Measurements from ENCODE around the gene ATXN2.
"Not testable (repeated sequence)": the region's sequence is repeated elsewhere in the genome, so short reads cannot be mapped to it uniquely, and the experiment has no call there.

ATXN2 gene

GRCh38 chr12:111570084-111570961 is 28.8 kb downstream of the ATXN2 start:
- DNase-seq, result no peak

DNA sequence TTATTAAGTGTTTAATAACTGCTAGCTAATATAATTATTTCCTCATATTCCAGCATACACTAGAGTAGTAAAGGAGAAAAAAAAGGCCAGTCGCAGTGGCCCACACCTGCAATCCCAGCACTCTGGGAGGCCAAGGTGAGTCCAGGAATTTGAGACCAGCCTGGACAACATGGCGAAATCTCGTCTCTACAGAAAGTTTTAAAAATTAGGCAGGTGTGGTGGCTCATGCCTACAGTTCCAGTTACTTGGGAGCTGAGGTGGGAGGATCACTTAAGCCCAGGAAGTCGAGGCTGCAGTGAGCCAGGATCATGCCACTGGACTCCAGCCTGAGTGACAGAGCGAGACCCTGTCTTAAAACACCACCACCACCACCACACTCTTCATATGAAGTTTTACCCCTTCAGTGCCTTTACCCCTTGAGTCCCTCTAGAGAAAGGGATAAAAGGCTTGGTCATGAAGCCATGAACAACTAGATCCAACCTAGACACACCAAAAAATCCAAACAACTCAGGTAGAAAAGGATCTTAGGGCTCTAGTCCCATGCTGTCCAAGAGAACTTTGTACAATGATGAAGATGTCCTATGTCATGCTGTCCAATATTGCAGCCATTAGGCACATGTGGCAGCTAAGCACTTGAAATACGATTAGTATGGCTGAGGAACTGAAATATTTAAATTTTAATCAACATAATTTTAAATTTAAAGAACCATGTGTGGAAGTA is 29.6 kb downstream of the ATXN2 start:
- DNase-seq, result no peak

DNA sequence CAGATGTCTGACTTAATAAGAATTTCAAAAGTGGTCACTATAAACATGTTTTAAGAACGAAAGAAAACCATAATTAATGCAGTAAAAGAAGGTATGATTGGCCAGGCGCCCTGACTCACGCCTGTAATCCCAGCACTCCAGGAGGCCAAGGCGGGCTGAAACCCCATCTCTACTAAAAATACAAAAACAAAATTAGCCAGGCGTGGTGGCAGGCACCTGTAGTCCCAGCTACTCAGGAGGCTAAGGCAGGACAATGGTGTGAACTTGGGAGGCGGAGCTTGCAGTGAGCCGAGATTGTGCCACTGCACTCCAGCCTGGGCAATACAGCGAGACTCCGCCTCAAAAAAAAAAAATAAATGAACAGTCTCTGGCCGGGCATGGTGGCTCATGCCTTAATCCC is 38.3 kb downstream of the ATXN2 start:
- DNase-seq, result not testable (repeated sequence)

- DNase-seq, result no peak
Measured at GRCh38 chr12:111558107-111558376, 41.1 kb downstream of the ATXN2 start.

DNA sequence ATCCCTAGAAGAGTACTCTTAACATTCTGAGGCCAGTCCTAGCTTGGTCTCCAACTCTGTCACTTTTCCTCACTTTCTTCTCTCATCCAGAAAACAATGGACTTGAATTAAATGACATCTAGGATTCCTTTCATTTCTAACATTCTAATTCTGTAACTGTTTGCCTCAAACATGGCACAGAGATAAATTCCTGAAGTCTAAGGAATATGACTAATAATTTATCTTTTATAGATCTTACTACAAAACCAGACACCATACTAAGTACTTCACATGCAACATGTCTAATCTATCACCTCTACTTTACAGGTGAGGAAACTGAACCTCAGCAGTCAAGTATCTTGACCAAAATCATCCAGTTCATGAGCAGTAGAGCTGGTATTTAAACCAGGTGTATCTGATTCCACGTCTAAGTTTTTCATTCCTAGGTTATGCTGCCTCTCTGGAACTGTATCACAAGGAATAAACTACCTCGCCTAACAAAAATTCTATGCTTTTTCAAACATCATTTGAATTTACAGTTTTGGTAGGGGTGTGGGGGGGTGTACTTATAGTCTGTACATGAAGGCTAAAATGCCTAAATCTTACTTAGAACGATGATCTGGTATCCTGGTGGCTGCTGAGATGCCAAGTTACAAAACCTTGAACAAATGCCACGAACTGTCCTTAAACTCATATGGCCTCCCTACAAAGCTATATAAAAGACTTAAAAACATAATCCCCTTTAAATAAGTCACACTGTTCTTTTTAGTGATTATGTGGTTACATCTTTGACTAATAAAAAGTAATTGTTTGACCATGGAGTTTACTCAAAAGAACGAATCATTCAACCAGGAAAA is 41.6 kb downstream of the ATXN2 start:
- no peak for DNase-seq

GRCh38 chr12:111556676-111557075 is 42.4 kb downstream of the ATXN2 start:
- DNase-seq, result no peak

GRCh38 chr12:111555313-111555712 is 43.8 kb downstream of the ATXN2 start:
- DNase-seq, result not testable (repeated sequence)

DNA sequence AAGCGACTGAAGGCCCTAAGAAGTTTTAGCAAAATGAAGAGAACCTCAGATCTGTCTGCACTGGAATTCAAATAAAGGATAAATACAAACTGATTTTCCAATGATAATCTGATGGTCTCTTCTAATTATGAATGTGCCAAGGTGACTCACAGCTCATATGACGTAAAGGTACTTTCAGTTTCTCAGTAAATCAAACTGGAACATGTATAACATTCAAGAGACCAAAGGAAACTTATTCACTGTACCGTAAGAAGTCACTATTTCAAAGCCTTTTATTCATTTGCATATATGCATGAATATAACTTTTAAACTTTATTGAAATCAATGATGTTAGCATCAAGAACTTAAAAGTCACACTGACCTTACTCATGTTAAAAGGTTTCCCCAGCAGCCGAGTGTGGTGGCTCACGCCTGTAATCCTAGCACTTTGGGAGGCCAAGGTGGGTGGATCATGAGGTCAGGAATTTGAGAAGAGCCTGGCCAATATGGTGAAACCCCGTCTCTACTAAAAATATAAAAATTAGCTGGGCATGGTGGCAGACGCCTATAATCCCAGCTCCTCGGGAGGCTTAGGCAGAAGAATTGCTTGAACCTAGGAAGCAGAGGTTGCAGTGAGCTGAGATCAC is 52.2 kb downstream of the ATXN2 start:
- DNase-seq, result no peak

GRCh38 chr12:111546171-111546570 is 52.9 kb downstream of the ATXN2 start:
- no peak for DNase-seq

- DNase-seq, result no peak
Measured at GRCh38 chr12:111544032-111544431, 55.1 kb downstream of the ATXN2 start.

- no peak for DNase-seq
Measured at GRCh38 chr12:111532751-111533150, 66.4 kb downstream of the ATXN2 start.

DNA sequence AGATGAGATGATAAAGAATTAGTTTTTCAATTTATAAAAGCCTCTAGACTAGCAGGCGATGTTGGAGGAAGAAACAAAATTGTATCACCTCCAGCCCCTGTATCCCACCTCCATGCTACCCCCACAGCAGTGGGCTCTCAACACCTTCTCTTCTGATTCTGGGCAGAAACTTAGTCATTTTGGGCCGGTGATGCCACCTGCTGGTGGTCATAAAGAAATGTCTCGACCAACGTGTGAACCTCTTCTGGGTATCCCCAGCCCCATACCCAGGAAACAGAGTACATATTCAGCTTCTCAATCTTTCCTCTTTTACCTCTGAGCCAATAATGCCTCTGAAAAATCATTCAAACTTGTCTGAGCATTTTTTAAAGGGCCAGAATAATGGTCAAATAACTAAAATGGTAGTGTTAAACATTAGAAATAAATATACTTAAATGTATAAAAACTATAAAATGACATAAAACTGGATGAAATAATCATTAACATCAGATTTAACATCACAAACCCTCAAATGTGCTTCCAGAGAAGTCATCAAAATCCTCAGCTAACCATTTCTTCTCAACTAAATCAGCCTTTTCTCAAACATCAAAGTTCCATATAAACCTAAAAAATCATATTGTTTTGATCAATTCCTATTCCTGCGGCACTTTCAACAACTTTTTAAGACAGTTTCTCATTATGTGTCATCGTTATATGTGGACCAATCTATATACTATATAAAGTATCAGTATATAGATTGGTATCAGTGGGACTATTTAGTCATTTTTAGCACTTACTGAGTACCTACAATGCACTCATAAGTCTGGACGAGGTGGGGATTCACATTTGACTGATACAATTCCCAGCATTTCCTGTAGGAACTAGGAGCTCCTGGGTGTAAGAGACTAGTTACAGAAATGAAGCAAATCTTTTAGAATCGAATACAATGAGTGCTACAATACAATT is 69.4 kb downstream of the ATXN2 start:
- DNase-seq, result peak; percentile 28

- DNase-seq, result no peak
Measured at GRCh38 chr12:111523587-111524167, 75.4 kb downstream of the ATXN2 start.

GRCh38 chr12:111521801-111522200 is 77.3 kb downstream of the ATXN2 start:
- DNase-seq, result no peak

DNA sequence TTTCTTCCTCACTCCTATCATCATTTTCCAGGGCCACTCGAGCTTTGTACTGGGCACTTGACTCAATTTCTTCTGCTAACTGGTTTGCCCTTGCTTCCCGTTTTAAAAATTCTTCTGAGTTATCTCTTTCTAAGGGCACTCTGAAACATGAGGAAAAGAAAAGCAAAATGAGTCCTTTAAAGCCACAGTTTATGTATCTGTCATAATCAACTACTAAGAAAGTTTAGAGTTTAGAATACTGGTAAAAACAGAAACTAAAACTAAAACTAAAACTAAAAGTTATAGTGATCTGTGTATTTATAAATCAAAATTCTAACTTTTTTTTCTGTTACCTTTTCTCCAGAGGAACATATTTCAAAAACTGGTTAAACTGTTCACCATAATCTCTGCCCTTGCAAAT is 79.2 kb downstream of the ATXN2 start:
- DNase-seq, result no peak

- no peak for DNase-seq
Measured at GRCh38 chr12:111519083-111519482, 80.0 kb downstream of the ATXN2 start.

- DNase-seq, result not testable (repeated sequence)
Measured at GRCh38 chr12:111507719-111508118, 91.4 kb downstream of the ATXN2 start.

DNA sequence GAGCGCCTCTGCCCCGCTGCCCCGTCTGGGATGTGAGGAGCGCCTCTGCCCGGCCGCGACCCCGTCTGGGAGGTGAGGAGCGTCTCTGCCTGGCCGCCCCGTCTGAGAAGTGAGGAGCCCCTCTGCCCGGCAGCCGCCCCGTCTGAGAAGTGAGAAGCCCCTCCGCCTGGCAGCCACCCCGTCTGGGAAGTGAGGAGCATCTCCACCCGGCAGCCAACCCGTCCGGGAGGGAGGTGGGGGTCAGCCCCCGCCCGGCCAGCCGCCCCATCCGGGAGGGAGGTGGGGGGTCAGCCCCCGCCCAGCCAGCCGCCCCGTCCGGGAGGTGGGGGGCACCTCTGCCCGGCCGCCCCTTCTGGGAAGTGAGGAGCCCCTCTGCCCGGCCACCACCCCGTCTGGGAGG is 91.9 kb downstream of the ATXN2 start:
- not testable (repeated sequence) for DNase-seq

DNA sequence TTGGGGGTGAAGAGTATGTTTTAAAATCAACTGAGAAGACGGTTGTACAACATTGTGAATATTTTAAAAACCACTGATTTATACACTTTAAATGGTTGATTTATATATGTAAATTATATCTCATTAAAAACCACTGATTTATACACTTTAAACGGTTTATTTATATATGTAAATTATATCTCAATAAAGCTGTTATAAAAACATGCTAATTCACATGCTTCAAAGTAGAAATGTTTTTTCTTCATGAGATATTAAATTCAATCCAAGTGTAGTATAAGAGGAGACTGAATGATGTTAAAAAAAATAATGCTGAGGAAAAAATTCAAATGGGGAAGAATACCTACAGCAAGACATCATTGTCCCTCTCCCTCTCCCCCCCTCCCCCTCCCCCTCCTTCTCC is 92.9 kb downstream of the ATXN2 start:
- DNase-seq, result no peak

- no peak for DNase-seq
Measured at GRCh38 chr12:111505601-111506036, 93.5 kb downstream of the ATXN2 start.

GRCh38 chr12:111503116-111503515 is 96.0 kb downstream of the ATXN2 start:
- no peak for DNase-seq
